GM21367 (cell line): Measurements from ENCODE around the gene ARHGAP45.

Experiments
- ATAC-seq: cut with Tn5 transposase; IDR thresholded peaks from one replicate; pipeline ENCODE4 v1.9.1; 2021; ENCODE audit not compliant: unreplicated experiment

The ARHGAP45 gene

GRCh38 chr19:1039646-1040475, 27.1 kb upstream of the ARHGAP45 start, which contains the start of gene ABCA7:
Gene ABCA7, plus strand, starts transcription at chr19:1040107. Its CDS starts 1,255 bp downstream, at chr19:1041362.
- ATAC-seq: peak; percentile 59

- no peak for ATAC-seq
These were observed 26.3 kb upstream of the ARHGAP45 start for GRCh38 chr19:1040476-1041271.

DNA sequence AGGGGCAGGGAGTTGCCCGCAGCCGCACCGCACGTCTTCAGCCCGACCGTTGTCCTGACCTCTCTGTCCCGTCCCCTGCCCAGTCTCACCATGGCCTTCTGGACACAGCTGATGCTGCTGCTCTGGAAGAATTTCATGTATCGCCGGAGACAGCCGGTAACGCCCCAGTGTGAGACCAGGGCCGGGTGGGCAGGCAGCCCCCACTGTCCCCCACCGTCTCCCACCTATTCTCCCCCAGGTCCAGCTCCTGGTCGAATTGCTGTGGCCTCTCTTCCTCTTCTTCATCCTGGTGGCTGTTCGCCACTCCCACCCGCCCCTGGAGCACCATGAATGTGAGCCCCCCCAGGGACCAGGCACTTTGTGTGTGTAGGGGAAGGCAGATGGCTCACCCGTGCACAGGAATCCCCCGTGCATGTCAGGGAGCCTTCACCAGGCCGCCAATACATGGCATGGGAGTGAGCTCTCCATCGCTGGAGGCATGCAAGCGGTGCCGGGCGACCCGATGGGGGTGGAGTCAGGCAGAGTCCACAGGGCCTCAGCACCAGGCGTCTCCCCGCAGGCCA, 25.6 kb upstream of the ARHGAP45 start:
- no peak for ATAC-seq

DNA sequence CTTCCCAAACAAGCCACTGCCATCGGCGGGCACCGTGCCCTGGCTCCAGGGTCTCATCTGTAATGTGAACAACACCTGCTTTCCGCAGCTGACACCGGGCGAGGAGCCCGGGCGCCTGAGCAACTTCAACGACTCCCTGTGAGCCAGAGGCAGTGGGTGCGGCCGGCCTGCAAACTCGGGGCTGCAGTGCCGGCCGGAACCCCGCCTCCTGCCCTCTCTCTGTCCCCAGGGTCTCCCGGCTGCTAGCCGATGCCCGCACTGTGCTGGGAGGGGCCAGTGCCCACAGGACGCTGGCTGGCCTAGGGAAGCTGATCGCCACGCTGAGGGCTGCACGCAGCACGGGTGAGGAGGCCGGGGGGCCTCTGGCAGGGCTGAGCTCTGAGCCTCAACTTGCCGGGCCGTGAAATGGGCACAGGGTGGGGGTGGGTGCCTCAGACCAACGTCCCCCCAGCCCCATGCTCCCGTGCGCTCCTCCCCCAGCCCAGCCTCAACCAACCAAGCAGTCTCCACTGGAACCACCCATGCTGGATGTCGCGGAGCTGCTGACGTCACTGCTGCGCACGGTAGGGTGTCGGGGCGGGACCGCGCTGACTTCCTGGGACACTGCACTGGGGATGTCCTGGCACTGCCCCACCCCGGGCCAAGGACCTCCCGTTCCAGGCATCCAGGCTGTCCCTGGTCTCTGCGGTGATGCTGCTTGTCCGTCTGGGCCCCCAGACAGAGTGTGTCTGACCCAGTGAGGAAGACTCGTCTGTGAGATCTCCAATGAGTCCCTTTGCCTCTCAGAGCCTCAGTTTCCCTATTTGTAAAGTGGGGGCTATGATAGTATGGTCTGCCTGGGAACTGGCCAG, 24.9 kb upstream of the ARHGAP45 start:
- ATAC-seq: no peak

- ATAC-seq: no peak
These were observed 24.1 kb upstream of the ARHGAP45 start for GRCh38 chr19:1042689-1043511.

DNA sequence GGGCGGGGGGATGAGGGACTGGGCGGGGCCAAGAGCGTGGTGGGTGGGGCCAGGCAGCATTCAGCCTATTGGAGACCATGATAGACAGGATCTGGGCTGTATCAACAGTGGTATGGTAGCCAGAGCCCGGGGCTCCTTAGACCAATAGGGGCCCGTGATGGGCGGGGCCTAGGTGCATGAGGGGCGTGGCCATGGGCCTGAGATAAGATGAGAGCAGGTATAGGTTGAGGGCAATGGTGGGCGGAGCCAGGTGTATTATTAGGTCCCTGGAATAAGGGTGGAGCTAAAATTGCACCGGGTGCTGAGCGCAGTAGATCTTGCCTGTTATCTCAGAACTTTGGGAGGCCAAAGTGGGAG, 21.7 kb upstream of the ARHGAP45 start:
- ATAC-seq: no peak

GRCh38 chr19:1046117-1046626, 20.8 kb upstream of the ARHGAP45 start:
- no peak for ATAC-seq

DNA sequence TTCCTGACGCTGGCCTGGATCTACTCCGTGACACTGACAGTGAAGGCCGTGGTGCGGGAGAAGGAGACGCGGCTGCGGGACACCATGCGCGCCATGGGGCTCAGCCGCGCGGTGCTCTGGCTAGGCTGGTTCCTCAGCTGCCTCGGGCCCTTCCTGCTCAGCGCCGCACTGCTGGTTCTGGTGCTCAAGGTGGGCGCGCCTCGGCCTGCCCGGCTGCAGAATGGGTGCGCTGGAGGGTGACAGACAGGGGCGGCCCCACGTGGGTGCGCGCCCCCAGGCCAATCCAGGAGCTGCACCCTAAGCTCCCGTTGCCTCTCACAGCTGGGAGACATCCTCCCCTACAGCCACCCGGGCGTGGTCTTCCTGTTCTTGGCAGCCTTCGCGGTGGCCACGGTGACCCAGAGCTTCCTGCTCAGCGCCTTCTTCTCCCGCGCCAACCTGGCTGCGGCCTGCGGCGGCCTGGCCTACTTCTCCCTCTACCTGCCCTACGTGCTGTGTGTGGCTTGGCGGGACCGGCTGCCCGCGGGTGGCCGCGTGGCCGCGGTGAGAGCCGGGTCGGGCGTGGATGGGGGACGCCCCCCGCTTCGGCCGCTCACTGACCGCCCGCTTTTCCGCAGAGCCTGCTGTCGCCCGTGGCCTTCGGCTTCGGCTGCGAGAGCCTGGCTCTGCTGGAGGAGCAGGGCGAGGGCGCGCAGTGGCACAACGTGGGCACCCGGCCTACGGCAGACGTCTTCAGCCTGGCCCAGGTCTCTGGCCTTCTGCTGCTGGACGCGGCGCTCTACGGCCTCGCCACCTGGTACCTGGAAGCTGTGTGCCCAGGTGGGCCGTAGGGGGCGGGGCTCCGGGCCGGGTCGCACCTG, 19.9 kb upstream of the ARHGAP45 start:
- no peak for ATAC-seq

DNA sequence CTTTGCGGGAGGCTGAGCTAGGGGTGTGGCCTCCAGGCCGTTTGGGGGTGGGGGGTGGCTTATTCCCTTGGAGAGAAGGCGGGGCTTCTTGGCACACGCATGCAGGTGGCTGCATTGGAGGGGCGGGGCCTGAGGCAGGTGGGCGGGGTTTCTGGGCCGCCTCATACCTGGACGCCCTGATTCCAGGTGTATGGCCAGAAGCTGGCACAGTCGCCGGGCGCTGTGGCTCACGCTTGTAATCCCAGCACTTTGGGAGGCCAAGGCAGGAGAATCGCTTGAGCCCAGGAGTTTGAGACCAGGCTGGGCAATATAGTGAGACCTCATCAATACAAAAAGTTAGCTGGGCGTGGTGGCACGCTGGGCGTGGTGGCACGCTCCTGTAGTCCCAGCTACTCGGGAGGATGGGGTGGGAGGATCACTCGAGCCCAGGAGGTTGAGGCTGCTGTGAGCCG, 19.2 kb upstream of the ARHGAP45 start:
- ATAC-seq: no peak

- no peak for ATAC-seq
These were observed 17.9 kb upstream of the ARHGAP45 start for GRCh38 chr19:1049106-1049505.

GRCh38 chr19:1049800-1050199, 17.2 kb upstream of the ARHGAP45 start:
- no peak for ATAC-seq

- ATAC-seq: no peak
These were observed 15.8 kb upstream of the ARHGAP45 start for GRCh38 chr19:1050989-1051788.

- no peak for ATAC-seq
These were observed 15.2 kb upstream of the ARHGAP45 start for GRCh38 chr19:1051791-1052190.

DNA sequence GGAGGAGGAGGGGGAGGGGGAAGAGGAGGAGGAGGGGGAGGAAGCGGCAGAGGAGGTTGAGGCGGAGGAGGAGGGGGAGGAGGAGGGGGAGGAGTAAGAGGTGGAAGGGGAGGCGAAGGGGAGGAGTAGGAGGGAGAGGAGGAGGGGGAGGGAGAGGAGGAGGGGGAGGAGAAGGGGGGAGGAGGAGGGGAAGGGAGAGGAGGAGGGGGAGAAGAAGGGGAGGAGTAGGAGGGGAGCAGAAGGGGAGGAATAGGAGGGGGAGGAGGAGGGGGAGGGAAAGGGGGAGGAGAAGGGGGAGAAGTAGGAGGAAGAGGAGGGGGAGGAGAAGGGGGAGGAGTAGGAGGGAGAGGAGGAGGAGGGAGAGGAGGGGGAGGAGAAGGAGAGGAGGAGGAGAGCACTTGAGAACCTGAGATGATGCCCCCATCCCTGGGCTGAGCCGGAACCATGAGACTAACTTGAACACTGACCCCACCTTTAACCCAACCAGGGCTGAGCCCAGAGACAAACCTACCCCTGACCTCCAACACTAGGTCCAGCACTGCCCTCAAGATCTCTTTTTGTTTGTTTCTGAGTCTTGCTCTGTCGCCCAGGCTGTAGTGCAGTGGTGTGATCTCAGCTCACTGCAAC, 14.5 kb upstream of the ARHGAP45 start:
- ATAC-seq: no peak

DNA sequence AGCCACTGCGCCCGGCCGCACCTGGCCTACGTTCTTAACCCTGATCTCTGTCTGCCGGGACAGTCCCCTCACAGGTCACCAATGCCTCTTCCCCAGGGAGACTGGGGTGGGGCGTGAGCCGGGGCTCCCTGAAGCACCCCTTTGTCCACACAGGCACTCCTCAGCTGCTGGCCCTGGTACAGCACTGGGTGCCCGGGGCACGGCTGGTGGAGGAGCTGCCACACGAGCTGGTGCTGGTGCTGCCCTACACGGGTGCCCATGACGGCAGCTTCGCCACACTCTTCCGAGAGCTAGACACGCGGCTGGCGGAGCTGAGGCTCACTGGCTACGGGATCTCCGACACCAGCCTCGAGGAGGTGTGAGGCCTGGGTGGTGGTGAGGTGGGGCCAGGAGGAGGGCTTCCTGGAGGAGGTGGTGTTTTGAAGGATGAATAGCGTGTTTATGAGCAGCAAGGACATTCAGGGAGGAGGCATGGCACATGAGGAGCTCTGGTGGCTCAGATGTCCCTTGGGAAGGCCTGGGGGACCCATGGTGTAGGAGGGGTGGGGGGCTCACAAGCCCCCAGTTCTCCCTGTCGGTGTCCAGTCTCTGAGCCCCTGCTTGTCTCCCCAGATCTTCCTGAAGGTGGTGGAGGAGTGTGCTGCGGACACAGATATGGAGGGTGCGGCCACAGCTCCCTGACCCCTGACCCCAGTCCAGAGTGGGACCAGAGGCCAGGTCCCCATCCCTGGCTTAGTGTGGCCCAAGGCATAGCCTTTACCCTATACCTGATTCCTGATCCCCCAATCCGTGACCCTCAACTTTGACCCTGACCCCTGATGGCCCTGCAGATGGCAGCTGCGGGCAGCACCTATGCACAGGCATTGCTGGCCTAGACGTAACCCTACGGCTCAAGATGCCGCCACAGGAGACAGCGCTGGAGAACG, 13.5 kb upstream of the ARHGAP45 start:
- ATAC-seq: no peak
